H1 (cell line): ENCODE measurements around the gene WBP4. TPM values are rescaled to one million over a fixed set of nuclear protein-coding genes. Genes with fewer than 3 reads are reported as not detected.

Experiments used
- BRCA1 ChIP-seq: IDR thresholded peaks from 2 replicates; pipeline ENCODE4 v1.6.1; 2012; ENCODE audit warnings: low read depth, low read length, improper control_type of control experiment
- CHD7 ChIP-seq: fragments of 300-600 bp; sonication (generic); IDR thresholded peaks from 2 replicates; pipeline ENCODE4 v1.7.1; 2012; ENCODE audit warnings: low read length, moderate library complexity, mild to moderate bottlenecking, inconsistent platforms; ENCODE audit not compliant: insufficient replicate concordance
- EP300 ChIP-seq, 2 experiments: IDR thresholded peaks; 1 replicate in 1 of 2; 2 replicates in 1 of 2; pipeline ENCODE4 v1.6.1; 2011 to 2012; ENCODE audit warnings: low read depth in 2 of 2, low read length in 2 of 2, mild to moderate bottlenecking in 2 of 2, borderline replicate concordance in 1 of 2, inconsistent platforms in 1 of 2, moderate library complexity in 1 of 2
- HDAC2 ChIP-seq, 2 experiments: fragments of 300-600 bp in 1 of 2; sonication (generic) in 1 of 2; IDR thresholded peaks; 2 replicates each; pipeline ENCODE4 v1.6.1; 2011 to 2012; ENCODE audit warnings: low read depth in 2 of 2, low read length in 2 of 2, mild to moderate bottlenecking in 2 of 2, moderate library complexity in 2 of 2, borderline replicate concordance in 1 of 2, inconsistent platforms in 1 of 2
- KDM4A ChIP-seq: IDR thresholded peaks from one replicate; pipeline ENCODE4 v1.7.1; 2012; ENCODE audit warnings: low read depth, mild to moderate bottlenecking, moderate library complexity, low read length, inconsistent platforms; ENCODE audit not compliant: severe bottlenecking
- POU5F1 ChIP-seq: IDR thresholded peaks from 2 replicates; pipeline ENCODE4 v1.6.1; 2011; ENCODE audit warnings: low read depth, mild to moderate bottlenecking, low read length, moderate library complexity
- RBBP5 ChIP-seq: IDR thresholded peaks from 2 replicates; pipeline ENCODE4 v1.7.1; 2012; ENCODE audit warnings: low read depth, mild to moderate bottlenecking, inconsistent platforms, low read length, moderate library complexity, borderline replicate concordance
- RFX5 ChIP-seq: IDR thresholded peaks from 2 replicates; pipeline ENCODE4 v1.6.1; 2011; ENCODE audit warnings: low read depth, low read length, improper control_type of control experiment, borderline replicate concordance
- RNF2 ChIP-seq: fragments of 200-900, 300-1000 bp; sonication (generic); IDR thresholded peaks from 2 replicates; pipeline ENCODE4 v1.7.1; 2016; ENCODE audit warnings: borderline replicate concordance, low read depth, mild to moderate bottlenecking, antibody characterized with exemption, low read length; ENCODE audit not compliant: poor library complexity, severe bottlenecking; ENCODE audit errors: missing control alignments
- polyA plus RNA-seq, 7 experiments: library from polyadenylated mRNA; depleted of rRNA in 3 of 7; stranded (reverse) in 5 of 7; unstranded in 2 of 7; fragments of >200 nt in 5 of 7; fragments of 200-250 nt in 2 of 7; gene quantifications; 1 replicate in 5 of 7; 2 replicates in 1 of 7; 4 replicates in 1 of 7; pipeline versions ENCODE4 v1.2.1 to v1.2.3, GENCODE V29; 2011 to 2013; ENCODE audit warnings: missing spikeins in 2 of 7, mixed read lengths in 2 of 7
- total RNA-seq: library from RNA; stranded (reverse); fragmentation: NEBNext Ultra II Directional; extraction: Animal tissue kit (Norgen Biotek cat#: 25700); gene quantifications from 2 replicates; pipeline ENCODE4 v1.2.1, GENCODE V29; 2021
- TF ChIP-seq, protein P1 (sequence below): IDR thresholded peaks from 2 replicates; pipeline ENCODE4 v1.6.1; 2012; ENCODE audit warnings: inconsistent platforms

Gene WBP4
- total and polyA plus RNA-seq, 2 of the 8 experiments (the other 6 are each of a cell fraction or from before 2014, with no cell fraction given), result 3.0 to 10.0 TPM

- TF ChIP-seq CHD7 (no peak), RFX5 (no peak), KDM4A (no peak), POU5F1 (no peak), EP300 (IDR thresholded peaks at IDR 0.05; ENCODE audit: borderline replicate concordance in 1 of 2, low read depth in 2 of 2, low read length in 2 of 2) (no peak), BRCA1 (no peak), RBBP5 (no peak), RNF2 (no peak), HDAC2 (IDR thresholded peaks at IDR 0.05; ENCODE audit: borderline replicate concordance in 1 of 2, low read depth in 2 of 2, low read length in 2 of 2) (no peak)
- TF ChIP-seq, protein P1, sequence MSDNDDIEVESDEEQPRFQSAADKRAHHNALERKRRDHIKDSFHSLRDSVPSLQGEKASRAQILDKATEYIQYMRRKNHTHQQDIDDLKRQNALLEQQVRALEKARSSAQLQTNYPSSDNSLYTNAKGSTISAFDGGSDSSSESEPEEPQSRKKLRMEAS, result no peak
These were observed 3.8 kb downstream of the WBP4 start (continued) for GRCh38 chr13:41065078-41065477.
